Stimulated activated CD8-positive, alpha-beta memory T cell treated with anti-CD3 and anti-CD28 coated beads, Interleukin-7, amount 100 ng/mL, for 24 hours (primary cell): ENCODE results near the gene CLNS1A.
"Not testable (repeated sequence)": the region's sequence is repeated elsewhere in the genome, so short reads cannot be mapped to it uniquely, and the experiment has no call there.

Experiments used
- DNase-seq: peaks from one replicate; pipeline ENCODE4 v3.0.0-alpha.2; 2020; ENCODE audit warnings: low read depth

The CLNS1A gene

DNA sequence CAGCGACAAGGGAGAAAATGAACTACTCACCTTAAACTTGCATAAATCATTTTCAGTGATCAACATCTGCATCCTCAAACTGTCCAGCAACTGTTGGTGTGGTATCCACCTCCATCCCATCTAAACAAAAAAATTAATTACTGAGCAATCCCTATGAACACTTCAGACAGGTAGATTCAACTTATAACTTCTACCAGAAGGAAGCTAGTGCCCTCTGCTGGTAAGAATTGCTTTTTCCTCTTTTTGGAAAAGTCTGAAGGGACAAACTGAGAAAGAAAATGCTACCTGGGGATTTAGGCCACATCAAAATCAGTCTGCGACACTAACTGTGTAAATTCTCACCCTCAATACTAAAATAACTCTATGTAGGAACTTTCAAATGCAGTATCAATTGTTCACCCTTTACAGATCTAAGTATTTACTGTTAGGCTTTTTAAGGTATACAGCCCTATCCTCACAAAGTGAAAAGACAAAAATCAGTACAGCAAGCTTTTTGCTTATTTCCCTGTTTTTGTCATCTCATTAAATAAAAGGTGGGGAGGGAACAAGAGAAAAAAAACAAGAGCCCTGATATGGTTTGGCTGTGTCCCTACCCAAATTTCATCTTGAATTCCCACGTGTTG, 17.9 kb downstream of the CLNS1A start:
- DNase-seq, result no peak

- DNase-seq, result no peak
These were observed 19.7 kb downstream of the CLNS1A start for GRCh38 chr11:77617892-77618291.

DNA sequence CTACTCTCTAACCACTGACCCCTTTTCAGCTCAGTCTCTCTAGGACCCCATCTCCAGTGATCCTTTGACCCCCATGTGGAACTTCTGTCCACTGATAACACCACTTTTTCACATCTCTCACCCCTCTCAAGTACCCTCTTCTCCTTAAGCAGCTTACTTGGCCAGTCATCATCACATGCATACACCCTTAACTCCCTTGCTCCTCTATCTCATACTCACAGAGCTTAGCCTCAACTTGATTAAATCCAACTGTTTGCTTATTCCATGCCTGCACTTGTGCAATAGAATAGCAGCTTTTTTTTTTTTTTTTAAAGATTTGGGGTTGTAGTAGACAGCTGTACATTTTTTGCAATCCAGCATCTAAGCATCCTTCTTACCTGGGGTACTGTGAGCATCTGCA, 25.7 kb downstream of the CLNS1A start:
- DNase-seq, result no peak

- DNase-seq, result no peak
These were observed 28.4 kb downstream of the CLNS1A start for GRCh38 chr11:77609234-77609633.

- no peak for DNase-seq
These were observed 33.3 kb downstream of the CLNS1A start for GRCh38 chr11:77604281-77604680.

GRCh38 chr11:77602381-77603088, 35.1 kb downstream of the CLNS1A start:
- no peak for DNase-seq

- no peak for DNase-seq
These were observed 39.4 kb downstream of the CLNS1A start for GRCh38 chr11:77598195-77598594.

- DNase-seq, result no peak
These were observed 41.0 kb downstream of the CLNS1A start for GRCh38 chr11:77596626-77597025.

GRCh38 chr11:77593883-77594282, 43.7 kb downstream of the CLNS1A start:
- DNase-seq, result no peak

- no peak for DNase-seq
These were observed 44.9 kb downstream of the CLNS1A start for GRCh38 chr11:77592727-77593126.

DNA sequence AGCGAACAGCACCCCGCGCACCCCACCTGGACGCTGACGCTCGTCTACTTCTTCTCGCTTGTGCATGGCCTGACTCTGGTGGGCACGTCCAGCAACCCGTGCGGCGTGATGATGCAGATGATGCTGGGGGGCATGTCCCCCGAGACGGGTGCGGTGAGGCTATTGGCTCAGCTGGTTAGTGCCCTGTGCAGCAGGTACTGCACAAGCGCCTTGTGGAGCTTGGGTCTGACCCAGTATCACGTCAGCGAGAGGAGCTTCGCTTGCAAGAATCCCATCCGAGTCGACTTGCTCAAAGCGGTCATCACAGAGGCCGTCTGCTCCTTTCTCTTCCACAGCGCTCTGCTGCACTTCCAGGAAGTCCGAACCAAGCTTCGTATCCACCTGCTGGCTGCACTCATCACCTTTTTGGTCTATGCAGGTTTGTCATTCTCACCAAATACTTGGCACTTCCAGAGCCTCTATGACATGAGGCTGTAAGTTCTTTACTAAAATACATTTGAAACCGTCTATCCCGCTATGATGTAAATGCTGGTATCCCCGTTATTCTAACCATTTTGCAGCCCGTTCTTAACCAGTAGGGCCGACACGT, 47.3 kb downstream of the CLNS1A start:
- no peak for DNase-seq

- DNase-seq, result peak; percentile 30
These were observed 47.9 kb downstream of the CLNS1A start, which contains the start of gene AQP11 for GRCh38 chr11:77589521-77590193. Gene AQP11 (plus strand): TSS chr11:77589953. CDS start chr11:77589993, 40 bp downstream.

GRCh38 chr11:77589181-77589520, 48.4 kb downstream of the CLNS1A start:
- DNase-seq, result no peak

GRCh38 chr11:77580712-77581337, 56.8 kb downstream of the CLNS1A start:
- no peak for DNase-seq

- DNase-seq, result not testable (repeated sequence)
These were observed 62.2 kb downstream of the CLNS1A start for GRCh38 chr11:77575428-77575827.

- DNase-seq, result not testable (repeated sequence)
These were observed 66.7 kb downstream of the CLNS1A start for GRCh38 chr11:77570896-77571295.

GRCh38 chr11:77569676-77570070, 67.9 kb downstream of the CLNS1A start:
- DNase-seq, result no peak

GRCh38 chr11:77568916-77569675, 68.5 kb downstream of the CLNS1A start:
- no peak for DNase-seq

GRCh38 chr11:77568306-77568705, 69.3 kb downstream of the CLNS1A start:
- DNase-seq, result no peak
